Lower leg skin (tissue), 3 donors: ENCODE measurements around the gene SEZ6.

Experiments used
- POLR2A ChIP-seq, 2 donors: fragments of 450-650 bp; IDR thresholded peaks; one replicate each; pipeline ENCODE4 v1.6.1; 2016 to 2017; ENCODE audit warnings: antibody characterized with exemption in 2 of 2, mild to moderate bottlenecking in 1 of 2, moderate library complexity in 1 of 2
- TF ChIP-seq, protein P1 (sequence below), 3 donors: fragments of 450-650 bp; IDR thresholded peaks; one replicate each; pipeline ENCODE4 v1.5.1; 2016; ENCODE audit warnings: antibody characterized with exemption in 3 of 3, mild to moderate bottlenecking in 3 of 3, moderate library complexity in 2 of 3

DNA sequence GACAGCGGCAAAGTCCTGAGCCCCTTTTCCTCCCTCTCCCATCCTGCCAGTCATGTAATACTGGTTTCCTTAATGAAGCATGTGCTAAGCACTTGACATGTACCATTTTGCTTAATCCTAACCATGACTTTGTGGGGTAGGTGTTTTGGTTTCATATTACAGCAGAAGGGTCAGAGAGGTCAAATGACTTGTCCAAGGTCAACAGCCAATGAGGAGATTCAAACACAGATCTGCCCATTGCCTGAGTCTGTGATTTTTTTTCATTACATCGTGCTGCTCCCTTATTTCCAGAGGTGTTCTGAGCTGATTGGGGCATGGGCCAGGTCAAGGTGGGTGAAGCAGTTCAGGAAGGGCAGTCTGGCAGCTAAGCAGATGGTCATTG is 36.9 kb downstream of the SEZ6 start:
- TF ChIP-seq POLR2A (IDR thresholded peaks at IDR 0.05), result no peak
- TF ChIP-seq, protein P1, sequence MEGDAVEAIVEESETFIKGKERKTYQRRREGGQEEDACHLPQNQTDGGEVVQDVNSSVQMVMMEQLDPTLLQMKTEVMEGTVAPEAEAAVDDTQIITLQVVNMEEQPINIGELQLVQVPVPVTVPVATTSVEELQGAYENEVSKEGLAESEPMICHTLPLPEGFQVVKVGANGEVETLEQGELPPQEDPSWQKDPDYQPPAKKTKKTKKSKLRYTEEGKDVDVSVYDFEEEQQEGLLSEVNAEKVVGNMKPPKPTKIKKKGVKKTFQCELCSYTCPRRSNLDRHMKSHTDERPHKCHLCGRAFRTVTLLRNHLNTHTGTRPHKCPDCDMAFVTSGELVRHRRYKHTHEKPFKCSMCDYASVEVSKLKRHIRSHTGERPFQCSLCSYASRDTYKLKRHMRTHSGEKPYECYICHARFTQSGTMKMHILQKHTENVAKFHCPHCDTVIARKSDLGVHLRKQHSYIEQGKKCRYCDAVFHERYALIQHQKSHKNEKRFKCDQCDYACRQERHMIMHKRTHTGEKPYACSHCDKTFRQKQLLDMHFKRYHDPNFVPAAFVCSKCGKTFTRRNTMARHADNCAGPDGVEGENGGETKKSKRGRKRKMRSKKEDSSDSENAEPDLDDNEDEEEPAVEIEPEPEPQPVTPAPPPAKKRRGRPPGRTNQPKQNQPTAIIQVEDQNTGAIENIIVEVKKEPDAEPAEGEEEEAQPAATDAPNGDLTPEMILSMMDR (IDR thresholded peaks at IDR 0.05), result no peak
